ENCODE measurements around the gene IL27RA. TPM values are rescaled to one million over a fixed set of nuclear protein-coding genes. Genes with fewer than 3 reads are reported as not detected.

The IL27RA gene
- total RNA-seq, 1 experiment from 2014 or later: 18.3 TPM

GRCh38 chr19:13995878-13996765, 35.4 kb upstream of the IL27RA start:
- ChIA-PET CTCF (no interaction called here), POLR2A (no interaction called here), RAD21 (ENCODE audit: low non-redundant PET in 1 of 2, low total read pairs in 2 of 2, uncharacterized antibody in 2 of 2, unreplicated experiment in 2 of 2) (no interaction called here)
- no peaks in the 10 kb centered on the region for H3K4me1 ChIP-seq (ENCODE audit: control insufficient read depth in 1 of 2, insufficient read depth in 2 of 2, low read length in 2 of 2)
- intact Hi-C loops (cut with micrococcal nuclease): no loop called here
- TF ChIP-seq ZFX (IDR thresholded peaks at IDR 0.05): no peak
- TF ChIP-seq SIN3A (IDR thresholded peaks at IDR 0.05; ENCODE audit: low read depth): no peak
- TF ChIP-seq EZH2 (IDR thresholded peaks at IDR 0.05): no peak
- TF ChIP-seq REST (IDR thresholded peaks at IDR 0.05; ENCODE audit: low read depth): no peak
- no peak for TF ChIP-seq CTCF (IDR thresholded peaks at IDR 0.05 in 2 of 3, conservative IDR thresholded peaks at IDR 0.05 in 1 of 3; ENCODE audit: borderline replicate concordance in 1 of 3, insufficient read depth in 1 of 3, low read depth in 2 of 3, low read length in 2 of 3)
- no peak for TF ChIP-seq CBX3 (IDR thresholded peaks at IDR 0.05; ENCODE audit: low read depth)
- no peaks in the 10 kb centered on the region for H3K27me3 ChIP-seq (ENCODE audit: insufficient read depth, low read length)
- no peak overlapping the region for H2AFZ ChIP-seq (ENCODE audit: low read depth, low read length, poor library complexity, severe bottlenecking)
- peaks cover 6 to 7% of the 10 kb centered on the region in 2 experiments; a peak in 2 of 4 replicates for H3K9me3 ChIP-seq (ENCODE audit: control insufficient read depth in 1 of 2, insufficient read depth in 1 of 2, low read depth in 1 of 2, low read length in 2 of 2)
- no peaks in the 10 kb centered on the region for H4K20me1 ChIP-seq (ENCODE audit: insufficient read depth)
- H3K27ac ChIP-seq (ENCODE audit: low read depth, low read length): no peak overlapping the region
- ATAC-seq (no peak), DNase-seq (ENCODE audit: low read depth, low spot score) (no peak)
- BruUV-seq (replicated peaks): no TSS peak
- H3K9ac ChIP-seq (ENCODE audit: low read length): no peak overlapping the region
- H3K79me2 ChIP-seq (ENCODE audit: insufficient read depth, low read length): 0 out of 2 replicates have a peak, but pooled peaks cover 6% of the 10 kb centered on the region
- no peak overlapping the region for H3K4me3 ChIP-seq (replicated peaks in 1 of 2; ENCODE audit: low read depth in 1 of 2, low read length in 2 of 2)
- no peak overlapping the region for H3K4me2 ChIP-seq (ENCODE audit: low read length)
- no peaks in the 10 kb centered on the region for H3K9me2 ChIP-seq (ENCODE audit: insufficient read depth)
- peaks cover under 1 to 16% of the 10 kb centered on the region in 2 experiments; a peak in 1 of 4 replicates for H3K36me3 ChIP-seq (ENCODE audit: control insufficient read depth in 1 of 2, insufficient read depth in 2 of 2, low read length in 2 of 2)

Measured in HCT116 (cell line).